OCI-LY7 (cell line): ENCODE results near the gene SLC30A1.

Experiments
- CTCF ChIP-seq: fragments of 200-600 bp; sonication (generic); conservative IDR thresholded peaks from 2 replicates; pipeline ENCODE4 v1.5.1; 2014; ENCODE audit warnings: mild to moderate bottlenecking, antibody characterized with exemption, low read length, moderate library complexity, mixed read lengths
- EZH2phosphoT487 ChIP-seq: fragments of 200-600 bp; sonication (generic); IDR thresholded peaks from 2 replicates; pipeline ENCODE4 v1.6.1; 2018; ENCODE audit warnings: low read depth, borderline replicate concordance, mild to moderate bottlenecking, mixed run types, antibody characterized with exemption, low read length, moderate library complexity, mixed read lengths

- TF ChIP-seq CTCF (no peak), EZH2phosphoT487 (no peak)
Measured at GRCh38 chr1:211601982-211602670, 23.2 kb upstream of the SLC30A1 start.
